ENCODE data around the gene MYL11. TPM values are rescaled to one million over a fixed set of nuclear protein-coding genes. Genes with fewer than 3 reads are reported as not detected.

The MYL11 gene
- total and polyA plus RNA-seq, 12 donors, result 1.1 to 2.9 (median 2.7) TPM; not detected in 9

GRCh38 chr16:30407102-30407803, 32.7 kb downstream of the MYL11 start, which contains the start of gene ZNF771:
ZNF771 (plus strand) TSS chr16:30407606; CDS start chr16:30408054, 448 bp downstream.
- TF ChIP-seq CTCF (IDR thresholded peaks at IDR 0.05) (peak in 1 of 6 experiments; percentile 2), POLR2A (IDR thresholded peaks at IDR 0.05) (peak; percentile 48 to 72)
- whole genome bisulfite sequencing, 4 donors, result 0 to 1% (median 1%) methylated on average over 7 to 65 of the region's 65 CpGs
- Histone ChIP-seq H3K27ac (peak within 1 kb of the TSS; percentile 60 to 92 (median 84)), H3K4me3 (peak within 1 kb of the TSS; percentile 22 to 60 (median 54)), H3K36me3 (replicated peaks in 1 of 2) (no peaks in the 10 kb centered on the region), H3K9me3 (replicated peaks in 1 of 3) (no peaks in the 10 kb centered on the region), H3K4me1 (replicated peaks in 1 of 2) (peaks cover 18 to 32% of the 10 kb centered on the region in 2 donors), H3K27me3 (no peaks in the 10 kb centered on the region)
- DNase-seq, result peak; percentile 93 to 97 (median 96)
- intact Hi-C loops (cut with DNase I), result loop anchor here in 1 of 2 donors (10.0 kb wide), 2 partner anchors 58 to 302 kb away; no protein-coding TSS in a partner anchor

GRCh38 chr16:30407804-30408534, 33.4 kb downstream of the MYL11 start:
- Histone ChIP-seq H3K4me3 (peak overlapping the region; percentile 22 to 60 (median 54)), H3K9me3 (replicated peaks in 1 of 3) (no peaks in the 10 kb centered on the region), H3K36me3 (replicated peaks in 1 of 2) (no peaks in the 10 kb centered on the region), H3K27me3 (no peaks in the 10 kb centered on the region), H3K4me1 (replicated peaks in 1 of 2) (peaks cover 20 to 36% of the 10 kb centered on the region in 2 donors), H3K27ac (peak overlapping the region; percentile 60 to 92 (median 84))
- DNase-seq, result no peak
- intact Hi-C loops (cut with DNase I), result loop anchor here in 1 of 2 donors (10.0 kb wide), 2 partner anchors 57 to 303 kb away; no protein-coding TSS in a partner anchor
- 9 to 29% (median 14%) methylated on average over 5 to 19 of the region's 19 CpGs for WGBS, 4 donors
- TF ChIP-seq POLR2A (IDR thresholded peaks at IDR 0.05) (no peak), CTCF (IDR thresholded peaks at IDR 0.05) (no peak)

DNA sequence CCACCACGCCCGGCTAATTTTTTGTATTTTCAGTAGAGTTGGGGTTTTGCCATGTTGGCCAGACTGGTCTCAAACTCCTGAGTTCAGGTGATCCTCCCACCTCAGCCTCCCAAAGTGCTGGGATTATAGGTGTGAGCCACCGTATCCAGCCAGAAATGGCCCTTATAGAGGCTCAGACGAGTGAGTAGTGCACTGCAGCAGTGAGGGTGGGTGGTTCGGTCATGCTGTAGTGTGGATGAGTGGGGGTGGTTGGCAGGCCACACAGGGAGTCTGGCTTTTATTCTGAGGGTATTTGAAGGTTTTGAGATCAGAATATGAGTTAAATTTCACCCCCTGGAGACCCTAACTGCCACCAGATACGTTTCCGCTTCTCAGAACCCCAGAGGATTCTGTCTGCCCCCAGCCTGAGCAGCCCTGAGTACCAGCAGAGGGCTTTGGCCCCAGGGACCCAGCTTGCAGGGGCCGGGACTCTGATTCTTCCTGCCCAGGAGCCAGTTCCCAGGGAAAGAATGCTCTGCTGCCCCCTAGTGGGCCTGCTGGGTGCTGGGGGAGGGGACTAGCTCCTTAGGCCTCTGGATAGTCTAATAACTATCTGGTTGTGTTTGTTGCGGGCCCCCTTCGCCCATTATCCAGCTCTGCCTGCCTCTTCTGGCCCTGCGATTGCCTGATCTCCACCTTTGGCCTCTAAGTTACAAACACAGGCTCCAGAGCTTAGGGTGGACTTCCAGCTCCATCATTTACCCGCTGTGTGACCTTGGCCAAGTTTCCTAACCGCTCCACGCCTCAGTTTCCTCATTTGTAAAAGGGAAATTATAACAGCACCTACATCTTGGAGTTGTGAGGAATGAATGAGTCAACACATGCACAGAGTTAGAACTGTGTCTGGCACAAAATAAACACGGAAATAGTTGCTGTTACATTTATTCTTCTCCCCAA, 34.8 kb downstream of the MYL11 start:
- Histone ChIP-seq H3K9me3 (replicated peaks in 1 of 3) (no peaks in the 10 kb centered on the region), H3K4me3 (no peak overlapping the region), H3K27me3 (no peaks in the 10 kb centered on the region), H3K36me3 (replicated peaks in 1 of 2) (no peaks in the 10 kb centered on the region), H3K4me1 (replicated peaks in 1 of 2) (peaks cover 33 to 36% of the 10 kb centered on the region in 2 donors), H3K27ac (peak overlapping the region in 2 of 5 donors; percentile 41 to 92)
- 26 to 36% (median 30%) methylated on average over 13 to 15 of the region's 15 CpGs for WGBS, 4 donors
- peak; percentile 91 to 96 (median 93) for DNase-seq
- intact Hi-C loops (cut with DNase I), result loop anchor here in 1 of 2 donors (10.0 kb wide), 2 partner anchors 55 to 305 kb away; no protein-coding TSS in a partner anchor
- TF ChIP-seq POLR2A (IDR thresholded peaks at IDR 0.05) (no peak), CTCF (IDR thresholded peaks at IDR 0.05) (peak; percentile 88 to 95 (median 94))

Measured in adrenal gland (tissue), 12 donors.